Measurements from ENCODE around the gene IGFALS. TPM values are rescaled to one million over a fixed set of nuclear protein-coding genes. Genes with fewer than 3 reads are reported as not detected.

IGFALS gene
- total RNA-seq, 2 experiments from 2014 or later: 0.23 TPM; not detected in 1

DNA sequence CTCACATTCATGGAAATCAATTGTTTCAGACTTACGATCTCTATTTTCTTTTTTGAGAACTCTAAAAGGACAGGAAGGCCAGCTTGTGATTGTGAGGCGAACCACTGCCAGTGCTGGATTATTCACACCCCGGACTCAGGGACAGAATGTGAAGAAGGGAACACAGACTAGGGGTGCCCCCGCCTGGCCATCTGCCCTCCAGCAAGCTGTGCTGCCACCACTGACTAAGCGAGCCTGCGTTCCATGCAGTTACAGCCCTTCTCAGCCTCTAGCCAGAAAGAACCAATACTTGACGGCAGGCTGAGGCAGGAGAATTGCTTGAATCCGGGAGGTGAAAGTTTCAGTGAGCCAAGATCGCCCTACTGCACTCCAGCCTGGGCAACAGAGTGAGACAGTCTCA, 30.3 kb upstream of the IGFALS start:
- ChIA-PET POLR2A (interaction anchor here (1.1 kb wide), 1 partner anchor 42 kb away, joined by 4 read pairs; no protein-coding TSS in a partner anchor), CTCF (no interaction called here)
- DNase-seq: peak; percentile 29
- Mint-ChIP-seq H3K27me3 (no peaks in the 10 kb centered on the region), H3K4me3 (no peak overlapping the region), H3K36me3 (ENCODE audit: low read depth) (no peaks in the 10 kb centered on the region), H3K27ac (no peak overlapping the region), H3K9me3 (no peaks in the 10 kb centered on the region), H3K4me1 (peaks cover 38% of the 10 kb centered on the region)

DNA sequence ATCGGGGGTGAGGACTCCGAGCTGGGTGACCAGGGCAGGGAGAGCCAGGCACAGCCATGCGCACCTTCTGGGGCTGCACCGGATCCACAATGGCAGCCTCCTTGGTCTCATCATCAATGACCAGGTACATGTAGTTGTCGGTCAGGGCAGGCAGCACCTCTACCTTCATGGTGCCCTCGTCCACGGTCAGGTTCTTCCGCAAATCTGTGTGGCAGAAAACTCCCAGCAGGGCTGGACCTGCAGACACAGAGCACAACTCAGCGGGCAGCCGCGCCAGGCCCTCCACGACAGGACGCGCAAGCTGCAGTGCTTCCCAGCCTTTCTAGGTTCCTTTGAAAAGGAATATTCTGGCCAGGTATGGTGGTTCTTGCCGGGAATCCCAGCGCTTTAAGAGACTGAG, 29.3 kb upstream of the IGFALS start:
- no peaks in the 10 kb centered on the region for H3K36me3 Mint-ChIP-seq (ENCODE audit: low read depth)
- POLR2A ChIA-PET: interaction anchor here (1.0 kb wide), 1 partner anchor 50 kb away, joined by 3 read pairs; the partner anchor contains the start of genes EME2 and MRPS34

DNA sequence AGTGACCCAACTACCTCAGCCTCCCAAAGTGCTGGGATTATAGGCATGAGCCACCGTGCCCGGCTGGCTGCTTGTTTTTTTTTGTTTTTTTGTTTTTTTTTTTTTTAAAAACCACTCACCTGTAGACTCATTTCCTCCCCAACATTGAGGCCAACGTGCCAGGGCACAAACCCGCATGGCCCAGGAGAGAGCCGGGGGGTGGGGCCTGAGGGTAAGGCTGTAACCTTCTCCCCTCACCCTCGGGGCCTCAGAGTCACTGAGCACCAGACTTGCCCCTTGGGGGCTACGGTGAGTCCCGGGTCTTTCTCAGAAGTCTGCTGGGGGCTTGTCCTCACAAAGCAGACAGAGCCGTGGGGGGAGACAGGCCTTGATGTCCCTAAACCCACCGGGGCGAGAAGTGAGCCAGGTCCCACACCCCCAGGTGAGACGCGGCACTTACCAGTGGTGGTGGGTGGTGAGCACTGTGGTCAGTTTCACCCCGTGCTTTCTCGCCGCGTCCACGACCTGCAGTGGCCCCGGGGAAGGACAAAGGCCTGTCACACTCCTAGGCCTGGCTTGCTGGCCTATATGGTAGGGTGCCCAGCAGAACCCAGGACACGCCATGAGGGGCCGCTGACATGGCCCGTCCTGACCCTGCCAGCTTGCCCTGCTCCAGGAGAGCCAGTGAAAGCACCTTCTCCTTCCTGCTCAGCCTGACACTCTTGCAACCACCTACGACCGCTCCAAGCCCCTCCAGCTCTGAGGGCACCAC, 28.5 kb upstream of the IGFALS start:
- Mint-ChIP-seq H3K27me3 (no peaks in the 10 kb centered on the region), H3K36me3 (ENCODE audit: low read depth) (peaks cover 3% of the 10 kb centered on the region), H3K4me3 (no peak overlapping the region), H3K27ac (no peak overlapping the region), H3K9me3 (no peaks in the 10 kb centered on the region), H3K4me1 (peaks cover 22% of the 10 kb centered on the region)
- no peak for DNase-seq
- POLR2A ChIA-PET: interaction anchor here (1.0 kb wide), 1 partner anchor 49 kb away, joined by 3 read pairs; the partner anchor contains the start of genes EME2 and MRPS34
- CTCF ChIA-PET: no interaction called here

More for the DNA sequence above, 29.3 kb upstream of the IGFALS start:
- Mint-ChIP-seq H3K9me3 (no peaks in the 10 kb centered on the region), H3K4me3 (no peak overlapping the region), H3K4me1 (peaks cover 29% of the 10 kb centered on the region), H3K27ac (no peak overlapping the region), H3K27me3 (no peaks in the 10 kb centered on the region)
- CTCF ChIA-PET: interaction anchor here (0.6 kb wide), 1 partner anchor 366 kb away, joined by 4 read pairs; no protein-coding TSS in a partner anchor
- no peak for DNase-seq

DNA sequence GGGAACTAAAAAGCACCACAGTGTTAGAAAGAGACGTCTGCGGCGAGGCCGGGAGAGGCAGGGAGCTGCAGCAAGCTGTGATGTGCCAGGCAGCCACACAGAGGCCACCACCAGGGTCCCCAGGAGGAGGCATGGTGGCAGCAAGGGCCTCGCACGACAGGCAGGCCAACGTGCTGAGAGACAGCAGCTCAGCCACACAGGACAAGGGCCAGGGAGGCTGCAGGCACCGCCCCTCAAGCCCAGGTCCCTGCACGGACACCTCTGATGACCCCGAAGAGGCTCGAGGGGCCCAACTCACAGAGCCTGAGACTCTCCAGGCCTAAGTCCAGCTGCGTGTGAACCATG, 27.4 kb upstream of the IGFALS start:
- DNase-seq: no peak
- Mint-ChIP-seq H3K27ac (no peak overlapping the region), H3K9me3 (no peaks in the 10 kb centered on the region), H3K27me3 (no peaks in the 10 kb centered on the region), H3K4me3 (no peak overlapping the region), H3K36me3 (ENCODE audit: low read depth) (peaks cover 3% of the 10 kb centered on the region), H3K4me1 (peaks cover 22% of the 10 kb centered on the region)
- CTCF ChIA-PET: no interaction called here
- POLR2A ChIA-PET: no interaction called here

DNA sequence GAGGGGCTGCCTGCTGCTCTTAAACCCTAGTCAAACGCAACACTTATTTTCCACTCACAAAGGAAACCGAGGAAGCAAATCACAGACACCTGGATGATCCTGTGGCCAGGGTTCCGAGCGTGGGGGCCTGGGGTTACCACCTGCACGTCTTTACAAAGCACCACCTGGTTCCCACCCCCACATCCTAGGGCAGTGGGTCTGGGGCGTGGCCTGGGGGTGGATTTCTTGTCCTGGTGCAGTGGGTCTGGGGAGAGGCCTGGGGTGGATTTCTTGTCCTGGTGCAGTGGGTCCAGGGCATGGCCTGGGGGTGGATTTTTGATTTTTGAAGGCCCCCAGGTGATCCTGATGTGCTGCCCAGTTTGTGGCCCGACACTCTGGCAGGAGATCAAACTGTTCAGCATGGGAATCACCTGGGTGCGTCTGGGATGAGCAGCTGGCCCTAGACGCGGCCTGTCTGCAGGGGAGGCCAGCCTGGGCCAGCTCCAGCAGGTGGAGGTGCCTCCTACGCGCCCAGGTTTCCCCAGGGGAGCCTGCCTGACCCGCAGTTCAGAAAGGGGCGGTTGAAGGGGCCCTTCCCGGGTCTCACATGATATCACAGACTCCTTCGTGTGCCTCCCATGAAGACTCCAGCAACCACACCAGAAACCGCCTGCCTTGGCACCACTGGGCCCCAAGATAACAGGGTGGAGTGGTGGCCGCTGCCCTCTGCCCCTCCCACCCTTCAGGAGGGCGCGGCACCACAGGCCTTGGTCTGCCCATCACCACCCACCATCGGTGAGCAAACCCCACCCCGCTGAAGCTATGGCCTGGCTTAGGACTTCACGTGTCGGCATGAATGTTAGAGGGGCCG, 26.8 kb upstream of the IGFALS start:
- peaks cover 16% of the 10 kb centered on the region for H3K4me1 Mint-ChIP-seq
- no peak for DNase-seq
- peaks cover 7% of the 10 kb centered on the region for H3K36me3 Mint-ChIP-seq (ENCODE audit: low read depth)
- H3K27me3 Mint-ChIP-seq: no peaks in the 10 kb centered on the region
- ChIA-PET CTCF (no interaction called here), POLR2A (no interaction called here)
- no peak overlapping the region for H3K27ac Mint-ChIP-seq
- H3K4me3 Mint-ChIP-seq: no peak overlapping the region
- H3K9me3 Mint-ChIP-seq: no peaks in the 10 kb centered on the region

DNA sequence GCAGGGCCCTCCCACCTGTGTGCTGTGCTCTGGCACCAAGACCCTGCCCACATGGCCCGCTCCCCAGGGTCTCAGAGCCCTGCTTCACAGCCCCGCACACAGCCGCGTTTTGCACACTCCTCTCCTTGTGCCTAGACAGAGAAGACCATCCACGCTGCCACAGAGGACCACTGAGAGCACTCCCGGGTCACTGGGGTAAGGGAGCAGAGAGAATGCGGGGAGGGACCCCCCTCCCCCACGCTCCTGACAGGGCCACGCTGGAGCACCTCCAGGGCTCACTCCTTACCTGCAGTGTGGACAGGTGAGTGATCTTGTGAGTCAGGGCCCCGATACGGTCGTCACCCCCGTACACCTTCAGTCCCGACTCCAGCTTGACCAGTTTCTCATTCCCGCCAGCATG, 26.1 kb upstream of the IGFALS start:
- CTCF ChIA-PET: no interaction called here
- H3K4me1 Mint-ChIP-seq: peaks cover 10% of the 10 kb centered on the region
- H3K27ac Mint-ChIP-seq: no peak overlapping the region
- no peaks in the 10 kb centered on the region for H3K27me3 Mint-ChIP-seq
- no peaks in the 10 kb centered on the region for H3K9me3 Mint-ChIP-seq
- POLR2A ChIA-PET: no interaction called here
- DNase-seq: no peak
- H3K36me3 Mint-ChIP-seq (ENCODE audit: low read depth): peaks cover 12% of the 10 kb centered on the region
- no peak overlapping the region for H3K4me3 Mint-ChIP-seq

DNA sequence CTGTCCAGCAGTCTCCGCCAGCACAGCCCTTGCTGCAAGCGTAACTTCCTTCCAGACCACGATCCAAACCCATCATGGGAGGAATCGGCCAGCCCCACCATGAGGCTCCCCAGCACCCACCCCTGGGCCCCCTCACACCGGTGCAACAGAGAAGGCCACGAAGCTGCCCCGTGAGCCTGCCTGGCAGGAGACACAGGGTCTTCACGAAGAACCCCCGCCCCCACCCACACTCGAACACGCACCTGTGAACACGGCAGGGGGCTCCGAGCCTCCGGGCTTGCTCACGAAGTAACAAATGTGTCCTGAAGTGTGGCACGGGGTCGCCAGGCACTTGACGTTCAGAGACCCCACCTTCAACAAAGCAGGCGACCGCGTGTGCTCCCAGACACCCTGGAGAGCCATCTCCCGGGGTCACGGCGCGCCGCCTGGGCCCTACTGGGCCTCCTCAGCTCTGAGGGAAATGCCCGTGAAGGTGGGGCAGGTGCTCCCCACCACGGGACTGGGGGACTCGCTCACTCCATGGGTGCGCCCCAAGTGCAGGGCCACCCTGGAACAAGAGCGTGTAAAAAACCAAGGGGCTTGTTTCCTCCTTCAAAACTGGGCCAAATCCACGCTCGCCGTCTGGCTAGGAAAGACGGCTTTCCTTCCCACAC, 25.5 kb upstream of the IGFALS start:
- no peaks in the 10 kb centered on the region for H3K27me3 Mint-ChIP-seq
- no peaks in the 10 kb centered on the region for H3K9me3 Mint-ChIP-seq
- DNase-seq: no peak
- ChIA-PET POLR2A (no interaction called here), CTCF (no interaction called here)
- no peak overlapping the region for H3K4me3 Mint-ChIP-seq
- H3K36me3 Mint-ChIP-seq (ENCODE audit: low read depth): peaks cover 12% of the 10 kb centered on the region
- H3K4me1 Mint-ChIP-seq: peaks cover 4% of the 10 kb centered on the region
- no peak overlapping the region for H3K27ac Mint-ChIP-seq

DNA sequence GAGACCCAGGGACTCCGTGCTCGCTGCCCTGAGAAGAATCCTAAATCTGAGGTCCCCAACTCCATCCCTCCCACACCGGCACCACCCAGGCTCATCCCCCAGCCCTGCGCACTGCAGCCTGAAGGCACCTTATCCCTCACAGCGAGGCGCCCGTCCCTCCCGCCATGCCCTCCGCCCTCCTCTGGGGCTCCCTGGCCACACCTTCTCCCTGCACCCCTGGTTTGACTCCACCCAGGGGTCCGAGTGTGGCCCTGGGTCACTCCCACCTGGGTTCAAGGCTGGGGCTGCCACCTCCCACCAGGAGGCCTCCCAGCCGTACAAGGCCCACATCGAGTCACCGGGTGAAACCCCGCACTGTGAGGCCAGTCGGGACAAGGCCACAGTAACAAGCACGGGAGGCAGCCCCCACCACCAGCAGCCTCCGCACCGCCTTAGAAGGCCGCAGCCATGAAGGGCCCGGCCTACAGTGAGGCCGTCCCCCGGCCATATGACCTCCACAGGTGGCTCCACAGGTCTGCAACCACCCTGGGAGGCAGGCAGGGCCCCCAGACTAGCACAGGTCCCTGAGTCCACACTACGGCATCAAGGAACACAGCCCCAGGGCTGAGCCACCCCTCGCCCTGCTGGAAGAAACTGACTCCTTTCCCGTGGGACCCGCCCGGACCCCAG, 24.8 kb upstream of the IGFALS start:
- ChIA-PET CTCF (no interaction called here), POLR2A (no interaction called here)
- Mint-ChIP-seq H3K4me3 (no peak overlapping the region), H3K9me3 (no peaks in the 10 kb centered on the region), H3K36me3 (ENCODE audit: low read depth) (peaks cover 18% of the 10 kb centered on the region), H3K4me1 (no peaks in the 10 kb centered on the region), H3K27me3 (no peaks in the 10 kb centered on the region), H3K27ac (no peak overlapping the region)
- no peak for DNase-seq

DNA sequence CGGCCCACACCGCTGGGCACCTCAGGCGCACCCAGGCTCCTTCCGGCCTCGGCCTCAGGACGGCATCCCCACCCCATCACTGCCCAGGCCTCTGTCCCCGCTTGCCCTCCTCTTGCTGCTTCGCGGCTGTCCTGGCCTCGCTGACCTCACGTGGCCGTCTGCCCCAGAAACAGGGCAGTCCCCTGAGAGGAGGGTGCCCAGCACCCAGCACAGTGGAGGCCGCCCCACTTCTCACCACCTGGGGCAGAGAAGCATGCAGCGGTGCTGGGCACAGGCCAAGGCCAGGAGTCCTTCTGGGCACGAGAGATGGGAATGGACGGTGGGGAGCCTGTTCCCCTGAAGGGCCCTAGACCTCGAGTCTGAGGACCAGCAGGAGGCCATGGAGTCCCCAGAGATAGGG, 24.2 kb upstream of the IGFALS start:
- CTCF ChIA-PET: no interaction called here
- POLR2A ChIA-PET: no interaction called here

DNA sequence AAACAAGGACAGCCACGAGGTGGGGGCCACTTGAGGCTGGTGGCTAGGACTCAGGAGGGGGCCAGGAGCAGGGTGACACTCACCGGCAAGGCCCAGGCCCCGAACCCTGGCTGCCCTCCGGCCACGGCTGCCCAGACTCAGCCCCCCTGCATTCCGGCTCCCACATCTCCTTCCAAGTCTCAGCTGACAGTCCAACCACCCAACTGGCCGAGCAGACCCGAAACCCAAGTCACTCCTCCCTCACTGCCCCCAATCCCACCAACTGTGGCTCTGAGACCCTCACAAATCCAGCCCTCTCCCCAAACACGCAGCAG, 23.7 kb upstream of the IGFALS start:
- H3K4me3 Mint-ChIP-seq: no peak overlapping the region
- no peak for DNase-seq
- CTCF ChIA-PET: no interaction called here
- POLR2A ChIA-PET: no interaction called here
- peaks cover 2% of the 10 kb centered on the region for H3K4me1 Mint-ChIP-seq
- peaks cover 21% of the 10 kb centered on the region for H3K36me3 Mint-ChIP-seq (ENCODE audit: low read depth)
- H3K9me3 Mint-ChIP-seq: no peaks in the 10 kb centered on the region
- H3K27me3 Mint-ChIP-seq: no peaks in the 10 kb centered on the region
- no peak overlapping the region for H3K27ac Mint-ChIP-seq

More for the DNA sequence above, 24.2 kb upstream of the IGFALS start:
- peaks cover 21% of the 10 kb centered on the region for H3K36me3 Mint-ChIP-seq (ENCODE audit: low read depth)
- H3K27ac Mint-ChIP-seq: no peak overlapping the region
- peaks cover 2% of the 10 kb centered on the region for H3K4me1 Mint-ChIP-seq
- H3K27me3 Mint-ChIP-seq: no peaks in the 10 kb centered on the region
- no peak overlapping the region for H3K4me3 Mint-ChIP-seq
- no peaks in the 10 kb centered on the region for H3K9me3 Mint-ChIP-seq
- no peak for DNase-seq

DNA sequence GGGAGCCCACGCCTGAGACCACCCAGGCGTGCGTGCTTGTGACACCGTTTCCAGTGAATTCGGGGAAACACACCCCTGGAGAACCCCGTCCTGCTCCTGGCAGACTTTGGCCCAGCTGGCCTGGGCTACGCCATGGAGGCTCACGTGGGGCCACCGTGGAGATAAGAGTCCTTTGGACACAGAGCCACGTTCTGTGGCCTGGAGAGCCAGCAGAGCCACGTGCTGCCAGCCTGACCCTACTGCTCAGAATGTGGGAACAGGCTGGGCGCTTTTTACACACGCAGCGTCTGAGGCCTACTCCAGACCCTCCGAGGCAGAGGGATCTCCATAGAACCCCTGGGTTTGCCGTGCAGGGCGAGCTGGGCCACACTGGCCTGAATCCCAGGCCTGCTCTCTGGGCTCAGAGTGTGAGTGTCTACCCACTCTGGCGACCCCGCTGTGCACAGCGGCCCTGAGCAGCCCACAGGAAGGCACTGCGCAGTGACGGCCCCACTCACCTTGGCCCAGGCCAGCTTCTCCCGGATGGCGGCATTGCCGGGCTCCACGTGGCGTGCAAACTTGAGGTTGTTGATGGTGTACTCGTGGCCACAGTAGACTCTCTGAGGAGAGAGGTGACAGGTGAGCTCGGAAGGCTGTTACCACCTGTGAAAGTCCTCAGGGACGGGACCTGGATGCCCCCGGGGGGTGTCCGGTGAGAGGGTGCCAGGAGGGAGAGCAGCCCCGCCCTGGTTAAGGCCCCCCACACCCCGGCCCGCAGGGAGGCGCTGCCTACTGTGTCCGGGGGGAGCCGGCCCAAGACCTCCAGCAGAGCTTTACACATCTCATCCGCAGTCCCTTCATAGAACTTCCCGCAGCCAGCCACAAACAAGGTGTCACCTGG, 23.1 kb upstream of the IGFALS start:
- Mint-ChIP-seq H3K4me1 (peaks cover 2% of the 10 kb centered on the region), H3K36me3 (ENCODE audit: low read depth) (peaks cover 21% of the 10 kb centered on the region), H3K27ac (no peak overlapping the region), H3K9me3 (no peaks in the 10 kb centered on the region), H3K27me3 (no peaks in the 10 kb centered on the region), H3K4me3 (no peak overlapping the region)
- ChIA-PET CTCF (no interaction called here), POLR2A (no interaction called here)
- no peak for DNase-seq

DNA sequence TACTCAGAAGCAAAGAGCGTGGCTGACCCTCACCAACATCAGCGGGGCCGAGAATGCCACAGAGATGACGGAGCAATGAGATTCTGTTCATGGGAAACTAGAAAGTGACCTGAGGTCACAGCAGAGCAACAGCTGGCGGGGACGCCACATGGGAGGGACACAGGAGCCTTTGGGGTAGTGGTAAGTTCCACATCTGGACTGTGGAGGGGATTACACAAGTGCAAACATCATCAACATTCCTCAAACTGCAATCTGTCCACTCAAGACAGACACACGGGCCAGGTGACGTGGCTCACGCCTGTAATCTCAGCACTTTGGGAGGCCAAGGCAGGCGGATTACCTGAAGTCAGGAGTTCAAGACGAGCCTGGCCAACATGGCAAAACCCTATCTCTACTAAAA, 22.0 kb upstream of the IGFALS start:
- no peak for DNase-seq
- H3K4me3 Mint-ChIP-seq: no peak overlapping the region
- H3K36me3 Mint-ChIP-seq (ENCODE audit: low read depth): peaks cover 21% of the 10 kb centered on the region
- H3K27ac Mint-ChIP-seq: no peak overlapping the region
- POLR2A ChIA-PET: no interaction called here
- H3K9me3 Mint-ChIP-seq: no peaks in the 10 kb centered on the region
- H3K4me1 Mint-ChIP-seq: peaks cover 2% of the 10 kb centered on the region
- H3K27me3 Mint-ChIP-seq: no peaks in the 10 kb centered on the region
- CTCF ChIA-PET: interaction anchor here (0.6 kb wide), 1 partner anchor 47 kb away, joined by 3 read pairs; no protein-coding TSS in a partner anchor
